Measurements from ENCODE around the gene TAS1R3. TPM values are rescaled to one million over a fixed set of nuclear protein-coding genes. Genes with fewer than 3 reads are reported as not detected.

Gene TAS1R3
- total and polyA plus RNA-seq, 2 donors (not counting 1 experiment from before 2014, with no cell fraction given) = 4.1 to 11.7 TPM

- Mint-ChIP-seq H3K4me1 (peaks cover 33% of the 10 kb centered on the region), H3K27me3 (no peaks in the 10 kb centered on the region), H3K27ac (peak overlapping the region; percentile 46), H3K4me3 (peak overlapping the region; percentile 76), H3K9me3 (ENCODE audit: insufficient read depth) (no peaks in the 10 kb centered on the region)
- Histone ChIP-seq H3K27ac (ENCODE audit: low read length in 2 of 2) (peak overlapping the region; percentile 10 to 75), H3K4me2 (replicated peaks; ENCODE audit: low read depth, low read length, poor library complexity, severe bottlenecking) (peak overlapping the region; percentile 99), H3K4me3 (ENCODE audit: control extremely low read depth in 1 of 5, extremely low read depth in 1 of 5, insufficient read depth in 1 of 5, low read depth in 2 of 5, low read length in 4 of 5) (peak overlapping the region in 4 of 5 experiments; percentile 61 to 84 (median 79)), H3K9ac (ENCODE audit: low read length) (peak overlapping the region; percentile 95), H3K4me1 (ENCODE audit: control insufficient read depth in 2 of 2, insufficient read depth in 2 of 2, low read length in 2 of 2) (peaks cover 20 to 37% of the 10 kb centered on the region in 2 donors), H2AFZ (ENCODE audit: insufficient read depth, low read depth, low read length, poor library complexity, severe bottlenecking) (peak overlapping the region; percentile 84), H3K9me3 (ENCODE audit: control extremely low read depth in 1 of 3, control insufficient read depth in 2 of 3, insufficient read depth in 1 of 3, low read length in 2 of 3) (peaks cover 0 to 10% (median 0%) of the 10 kb centered on the region in 3 donors), H4K20me1 (ENCODE audit: control insufficient read depth, insufficient read depth, low read length, poor library complexity, severe bottlenecking) (peaks cover 44% of the 10 kb centered on the region), H3K79me2 (ENCODE audit: control insufficient read depth, insufficient read depth, low read length) (peaks cover 48% of the 10 kb centered on the region), H3K36me3 (replicated peaks in 1 of 2; ENCODE audit: control extremely low read depth in 1 of 2, control insufficient read depth in 1 of 2, extremely low read depth in 1 of 2, insufficient read depth in 2 of 2, low read length in 1 of 2) (peaks cover 0 to 6% of the 10 kb centered on the region in 2 experiments), H3K27me3 (replicated peaks in 1 of 4; ENCODE audit: control extremely low read depth in 1 of 4, control insufficient read depth in 3 of 4, insufficient read depth in 4 of 4, low read length in 3 of 4) (no peaks in the 10 kb centered on the region)
- ATAC-seq (ENCODE audit: low read depth) (no peak), DNase-seq (no peak)
- TF ChIP-seq, protein P1, sequence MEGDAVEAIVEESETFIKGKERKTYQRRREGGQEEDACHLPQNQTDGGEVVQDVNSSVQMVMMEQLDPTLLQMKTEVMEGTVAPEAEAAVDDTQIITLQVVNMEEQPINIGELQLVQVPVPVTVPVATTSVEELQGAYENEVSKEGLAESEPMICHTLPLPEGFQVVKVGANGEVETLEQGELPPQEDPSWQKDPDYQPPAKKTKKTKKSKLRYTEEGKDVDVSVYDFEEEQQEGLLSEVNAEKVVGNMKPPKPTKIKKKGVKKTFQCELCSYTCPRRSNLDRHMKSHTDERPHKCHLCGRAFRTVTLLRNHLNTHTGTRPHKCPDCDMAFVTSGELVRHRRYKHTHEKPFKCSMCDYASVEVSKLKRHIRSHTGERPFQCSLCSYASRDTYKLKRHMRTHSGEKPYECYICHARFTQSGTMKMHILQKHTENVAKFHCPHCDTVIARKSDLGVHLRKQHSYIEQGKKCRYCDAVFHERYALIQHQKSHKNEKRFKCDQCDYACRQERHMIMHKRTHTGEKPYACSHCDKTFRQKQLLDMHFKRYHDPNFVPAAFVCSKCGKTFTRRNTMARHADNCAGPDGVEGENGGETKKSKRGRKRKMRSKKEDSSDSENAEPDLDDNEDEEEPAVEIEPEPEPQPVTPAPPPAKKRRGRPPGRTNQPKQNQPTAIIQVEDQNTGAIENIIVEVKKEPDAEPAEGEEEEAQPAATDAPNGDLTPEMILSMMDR (IDR thresholded peaks at IDR 0.05) = no peak
- TF ChIP-seq EZH2 (IDR thresholded peaks at IDR 0.05; ENCODE audit: borderline replicate concordance, insufficient read depth, low read depth, low read length, poor library complexity, severe bottlenecking) = no peak
- ChIA-PET POLR2A (interaction anchor here (0.5 kb wide), 1 partner anchor 292 kb away, joined by 11 read pairs; no protein-coding TSS in a partner anchor), CTCF (interaction anchor here (0.8 kb wide), 1 partner anchor 47 kb away, joined by 3 read pairs; no protein-coding TSS in a partner anchor)
- intact Hi-C loops (cut with micrococcal nuclease) = no loop called here
- 39% methylated on average over 15 of the region's 16 CpGs for WGBS (ENCODE audit: insufficient coverage)
These were observed 5.6 kb upstream of the TAS1R3 start for GRCh38 chr1:1325288-1326074.

DNA sequence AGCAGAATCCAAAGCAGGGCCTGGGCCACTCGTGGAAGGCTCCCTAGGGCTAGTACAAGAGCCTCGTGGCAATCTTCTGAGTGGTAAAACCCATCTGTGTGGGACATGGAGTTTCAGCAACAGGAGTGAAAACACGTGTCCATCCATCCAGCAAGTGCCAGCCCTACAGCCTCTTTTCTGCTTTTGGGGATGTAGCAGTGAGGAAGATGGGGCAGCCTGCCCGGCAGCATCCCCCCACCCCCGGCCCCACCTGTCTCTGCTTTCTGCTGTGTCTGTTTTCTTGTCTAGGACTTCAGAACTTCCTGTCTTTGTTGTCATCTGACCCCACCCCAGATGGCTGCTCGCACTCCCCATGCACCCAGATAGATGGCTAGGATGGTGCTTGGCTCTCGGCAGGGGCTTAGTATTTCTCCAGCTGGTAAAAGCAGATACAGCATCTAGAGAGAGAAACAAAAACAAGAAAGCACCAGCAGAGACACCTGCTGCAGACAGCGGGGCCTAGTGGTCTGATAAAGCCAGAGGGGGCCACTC is 4.9 kb upstream of the TAS1R3 start:
- Histone ChIP-seq H3K4me1 (ENCODE audit: control insufficient read depth in 2 of 2, insufficient read depth in 2 of 2, low read length in 2 of 2) (peaks cover 20 to 44% of the 10 kb centered on the region in 2 donors), H3K4me2 (replicated peaks; ENCODE audit: low read depth, low read length, poor library complexity, severe bottlenecking) (peak overlapping the region; percentile 99), H3K36me3 (replicated peaks in 1 of 2; ENCODE audit: control extremely low read depth in 1 of 2, control insufficient read depth in 1 of 2, extremely low read depth in 1 of 2, insufficient read depth in 2 of 2, low read length in 1 of 2) (peaks cover 0 to 4% of the 10 kb centered on the region in 2 experiments), H3K9ac (ENCODE audit: low read length) (peak overlapping the region; percentile 95), H3K79me2 (ENCODE audit: control insufficient read depth, insufficient read depth, low read length) (peaks cover 42% of the 10 kb centered on the region), H4K20me1 (ENCODE audit: control insufficient read depth, insufficient read depth, low read length, poor library complexity, severe bottlenecking) (peaks cover 37% of the 10 kb centered on the region), H3K4me3 (ENCODE audit: control extremely low read depth in 1 of 5, extremely low read depth in 1 of 5, insufficient read depth in 1 of 5, low read depth in 2 of 5, low read length in 4 of 5) (no peak overlapping the region), H2AFZ (ENCODE audit: insufficient read depth, low read depth, low read length, poor library complexity, severe bottlenecking) (no peak overlapping the region), H3K9me3 (ENCODE audit: control extremely low read depth in 1 of 3, control insufficient read depth in 2 of 3, insufficient read depth in 1 of 3, low read length in 2 of 3) (peaks cover 0 to 15% (median 0%) of the 10 kb centered on the region in 3 donors), H3K27me3 (replicated peaks in 1 of 4; ENCODE audit: control extremely low read depth in 1 of 4, control insufficient read depth in 3 of 4, insufficient read depth in 4 of 4, low read length in 3 of 4) (no peaks in the 10 kb centered on the region), H3K27ac (ENCODE audit: low read length in 2 of 2) (no peak overlapping the region)
- H3K4me3 Mint-ChIP-seq = peak overlapping the region; percentile 76
- ATAC-seq (ENCODE audit: low read depth) (no peak), DNase-seq (no peak)
- no peaks in the 10 kb centered on the region for H3K27me3 Mint-ChIP-seq
- TF ChIP-seq EZH2 (IDR thresholded peaks at IDR 0.05; ENCODE audit: borderline replicate concordance, insufficient read depth, low read depth, low read length, poor library complexity, severe bottlenecking) = no peak
- TF ChIP-seq, protein P1 (IDR thresholded peaks at IDR 0.05) = no peak
- H3K4me1 Mint-ChIP-seq = peaks cover 33% of the 10 kb centered on the region
- WGBS (ENCODE audit: insufficient coverage) = 92% methylated on average over 6 of the region's 8 CpGs
- H3K9me3 Mint-ChIP-seq (ENCODE audit: insufficient read depth) = no peaks in the 10 kb centered on the region
- ChIA-PET POLR2A (interaction anchor here (0.5 kb wide), 1 partner anchor 292 kb away, joined by 11 read pairs; no protein-coding TSS in a partner anchor), CTCF (no interaction called here)
- intact Hi-C loops (cut with micrococcal nuclease) = no loop called here
- H3K27ac Mint-ChIP-seq = peak overlapping the region; percentile 20
